ENCODE measurements around the gene THAP6. TPM values are rescaled to one million over a fixed set of nuclear protein-coding genes. Genes with fewer than 3 reads are reported as not detected.

THAP6 gene
- total and polyA plus RNA-seq, 4 donors: 4.2 to 11.5 (median 7.5) TPM

GRCh38 chr4:75566911-75567310, 52.6 kb downstream of the THAP6 start (continued):
- TF ChIP-seq CTCF (IDR thresholded peaks at IDR 0.05; ENCODE audit: low read depth, low read length, missing input control): no peak

- WGBS: 88% methylated on average over 2 of the region's 2 CpGs
- Histone ChIP-seq H3K4me3 (ENCODE audit: low read depth in 1 of 3, low read length in 3 of 3) (no peak overlapping the region), H3K36me3 (ENCODE audit: control insufficient read depth in 4 of 4, insufficient read depth in 3 of 4, low read depth in 1 of 4, low read length in 3 of 4) (no peaks in the 10 kb centered on the region), H3K9ac (ENCODE audit: low read depth in 1 of 2, low read length in 2 of 2) (no peak overlapping the region), H3K27me3 (ENCODE audit: control insufficient read depth in 4 of 4, insufficient read depth in 4 of 4, low read length in 3 of 4) (no peaks in the 10 kb centered on the region), H3K4me1 (ENCODE audit: control insufficient read depth in 4 of 4, insufficient read depth in 4 of 4, low read length in 3 of 4) (no peaks in the 10 kb centered on the region), H3K27ac (ENCODE audit: low read depth in 1 of 2, low read length in 2 of 2) (no peak overlapping the region), H3K9me3 (ENCODE audit: control insufficient read depth in 4 of 4, low read length in 3 of 4) (no peaks in the 10 kb centered on the region)
- no peak for TF ChIP-seq TAF1 (conservative IDR thresholded peaks at IDR 0.05)
- DNase-seq (ENCODE audit: low spot score): no peak
These were observed 53.5 kb downstream of the THAP6 start for GRCh38 chr4:75567725-75568124.

Other genes starting within 250 kb of the THAP6 start
- gene RCHY1, start 70 bp upstream of the THAP6 start, total RNA-seq: 10 to 100 TPM; 14.7 to 24.8 TPM
- 10 to 100 TPM; 16.7 to 19.2 TPM for gene RCHY1, start 70 bp upstream of the THAP6 start, polyA plus RNA-seq
- not detected for gene ODAPH, start 41.6 kb downstream of the THAP6 start, total RNA-seq
- gene ODAPH, start 41.6 kb downstream of the THAP6 start, polyA plus RNA-seq: not detected
- gene CDKL2, start 116.1 kb downstream of the THAP6 start, total RNA-seq: under 1 TPM; 0.08 to 0.14 TPM
- under 1 TPM in 1 of 2 donors, not detected in 1; 0.02 TPM for gene CDKL2, start 116.1 kb downstream of the THAP6 start, polyA plus RNA-seq
- gene G3BP2, start 158.9 kb downstream of the THAP6 start, total RNA-seq: 10 to 100 TPM; 77.3 to 81.6 TPM
- 10 to 100 TPM; 15.7 to 32.9 TPM for gene G3BP2, start 158.9 kb downstream of the THAP6 start, polyA plus RNA-seq
- 10 to 100 TPM; 41.6 to 77.0 TPM for gene USO1, start 210.1 kb downstream of the THAP6 start, total RNA-seq
- 10 to 100 TPM; 18.4 to 37.4 TPM for gene USO1, start 210.1 kb downstream of the THAP6 start, polyA plus RNA-seq